Nephron progenitor cell (in vitro differentiated cells): Measurements from ENCODE around the gene SLC17A8.
"Not testable (repeated sequence)": the region's sequence is repeated elsewhere in the genome, so short reads cannot be mapped to it uniquely, and the experiment has no call there.

Experiments used
- DNase-seq: peaks from one replicate; pipeline ENCODE4 v3.0.0; 2021
- H3K27ac Mint-ChIP-seq: 2 replicates; pipeline ENCODE4 v1.8.0; 2021; ENCODE audit warnings: mild to moderate bottlenecking, moderate library complexity, mixed read lengths
- H3K27me3 Mint-ChIP-seq: 2 replicates; pipeline ENCODE4 v1.8.0; 2021; ENCODE audit warnings: mild to moderate bottlenecking, low read depth, mixed read lengths; ENCODE audit not compliant: poor library complexity
- H3K36me3 Mint-ChIP-seq: 2 replicates; pipeline ENCODE4 v1.8.0; 2021; ENCODE audit warnings: low read depth, mixed read lengths
- H3K4me1 Mint-ChIP-seq: 2 replicates; pipeline ENCODE4 v1.8.0; 2021; ENCODE audit warnings: mixed read lengths
- H3K4me3 Mint-ChIP-seq: 2 replicates; pipeline ENCODE4 v1.8.0; 2021; ENCODE audit warnings: mild to moderate bottlenecking, moderate library complexity, mixed read lengths
- H3K9me3 Mint-ChIP-seq: 2 replicates; pipeline ENCODE4 v1.8.0; 2021; ENCODE audit warnings: mild to moderate bottlenecking, moderate library complexity, mixed read lengths
- TF ChIP-seq, protein P1 (sequence below): fragments of 200-600 bp; sonication (generic); IDR thresholded peaks from 2 replicates; pipeline ENCODE4 v1.5.0; 2021; ENCODE audit warnings: antibody characterized with exemption

The SLC17A8 gene

DNA sequence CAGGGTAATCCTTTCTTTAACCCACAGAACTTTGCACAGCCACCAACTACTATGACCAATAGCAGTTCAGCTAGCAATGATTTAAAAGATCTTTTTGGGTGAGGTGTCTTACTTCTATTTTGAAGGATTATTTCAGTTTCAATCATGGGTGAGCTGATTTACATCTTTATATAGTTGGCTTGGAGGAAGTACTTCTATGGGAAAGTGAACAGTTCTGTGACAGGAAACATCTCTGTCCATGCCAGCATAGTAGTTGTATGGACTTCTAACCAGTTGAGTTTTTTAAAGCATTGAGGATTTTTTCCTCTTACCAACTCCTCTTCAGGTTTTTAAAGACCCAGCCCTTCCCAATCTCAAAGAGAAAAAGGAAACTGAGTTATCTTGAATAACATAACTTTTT lies 17.8 kb upstream of the SLC17A8 start:
- TF ChIP-seq, protein P1, sequence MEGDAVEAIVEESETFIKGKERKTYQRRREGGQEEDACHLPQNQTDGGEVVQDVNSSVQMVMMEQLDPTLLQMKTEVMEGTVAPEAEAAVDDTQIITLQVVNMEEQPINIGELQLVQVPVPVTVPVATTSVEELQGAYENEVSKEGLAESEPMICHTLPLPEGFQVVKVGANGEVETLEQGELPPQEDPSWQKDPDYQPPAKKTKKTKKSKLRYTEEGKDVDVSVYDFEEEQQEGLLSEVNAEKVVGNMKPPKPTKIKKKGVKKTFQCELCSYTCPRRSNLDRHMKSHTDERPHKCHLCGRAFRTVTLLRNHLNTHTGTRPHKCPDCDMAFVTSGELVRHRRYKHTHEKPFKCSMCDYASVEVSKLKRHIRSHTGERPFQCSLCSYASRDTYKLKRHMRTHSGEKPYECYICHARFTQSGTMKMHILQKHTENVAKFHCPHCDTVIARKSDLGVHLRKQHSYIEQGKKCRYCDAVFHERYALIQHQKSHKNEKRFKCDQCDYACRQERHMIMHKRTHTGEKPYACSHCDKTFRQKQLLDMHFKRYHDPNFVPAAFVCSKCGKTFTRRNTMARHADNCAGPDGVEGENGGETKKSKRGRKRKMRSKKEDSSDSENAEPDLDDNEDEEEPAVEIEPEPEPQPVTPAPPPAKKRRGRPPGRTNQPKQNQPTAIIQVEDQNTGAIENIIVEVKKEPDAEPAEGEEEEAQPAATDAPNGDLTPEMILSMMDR = no peak
- H3K4me3 Mint-ChIP-seq = no peak overlapping the region
- H3K27ac Mint-ChIP-seq = no peak overlapping the region
- no peaks in the 10 kb centered on the region for H3K27me3 Mint-ChIP-seq
- H3K36me3 Mint-ChIP-seq = peaks cover 50% of the 10 kb centered on the region
- no peaks in the 10 kb centered on the region for H3K4me1 Mint-ChIP-seq
- DNase-seq = no peak
- H3K9me3 Mint-ChIP-seq = peaks cover 3% of the 10 kb centered on the region

DNA sequence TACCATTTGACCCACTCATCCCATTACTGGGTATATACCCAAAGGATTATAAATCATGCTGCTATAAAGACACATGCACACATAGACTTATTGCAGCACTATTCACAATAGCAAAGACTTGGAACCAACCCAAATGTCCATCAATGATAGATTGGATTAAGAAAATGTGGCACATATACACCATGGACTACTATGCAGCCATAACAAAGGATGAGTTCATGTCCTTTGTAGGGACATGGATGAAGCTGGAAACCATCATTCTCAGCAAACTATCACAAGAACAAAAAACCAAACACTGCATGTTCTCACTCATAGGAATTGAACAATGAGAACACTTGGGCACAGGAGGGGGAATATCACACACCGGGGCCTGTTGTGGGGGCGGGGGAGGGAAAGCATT lies 14.0 kb upstream of the SLC17A8 start:
- not testable (repeated sequence) for DNase-seq, H3K27ac Mint-ChIP-seq, H3K4me1 Mint-ChIP-seq, H3K4me3 Mint-ChIP-seq, H3K27me3 Mint-ChIP-seq, H3K9me3 Mint-ChIP-seq
- peaks cover 22% of the 10 kb centered on the region for H3K36me3 Mint-ChIP-seq

DNA sequence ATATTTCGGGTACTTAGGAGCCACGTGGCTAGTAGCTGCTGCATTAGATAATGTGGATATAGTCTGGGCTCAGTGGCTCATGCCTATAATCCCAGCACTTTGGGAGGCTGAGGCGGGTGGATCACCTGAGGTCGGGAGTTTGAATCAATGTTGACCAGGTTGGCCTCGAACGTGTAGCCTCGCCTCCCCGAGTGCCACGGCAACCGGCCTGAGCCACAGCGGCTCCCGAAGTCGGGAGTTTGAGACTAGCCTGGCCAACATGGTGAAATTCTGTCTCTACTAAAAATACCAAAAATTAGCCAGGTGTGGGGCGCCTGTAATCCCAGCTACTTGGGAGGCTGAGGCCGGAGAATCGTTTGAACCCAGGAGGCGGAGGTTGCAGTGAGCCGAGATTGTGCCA lies 12.5 kb upstream of the SLC17A8 start:
- peaks cover 12% of the 10 kb centered on the region for H3K36me3 Mint-ChIP-seq
- H3K9me3 Mint-ChIP-seq, H3K27me3 Mint-ChIP-seq, DNase-seq, H3K4me3 Mint-ChIP-seq, H3K27ac Mint-ChIP-seq, H3K4me1 Mint-ChIP-seq: not testable (repeated sequence)

DNA sequence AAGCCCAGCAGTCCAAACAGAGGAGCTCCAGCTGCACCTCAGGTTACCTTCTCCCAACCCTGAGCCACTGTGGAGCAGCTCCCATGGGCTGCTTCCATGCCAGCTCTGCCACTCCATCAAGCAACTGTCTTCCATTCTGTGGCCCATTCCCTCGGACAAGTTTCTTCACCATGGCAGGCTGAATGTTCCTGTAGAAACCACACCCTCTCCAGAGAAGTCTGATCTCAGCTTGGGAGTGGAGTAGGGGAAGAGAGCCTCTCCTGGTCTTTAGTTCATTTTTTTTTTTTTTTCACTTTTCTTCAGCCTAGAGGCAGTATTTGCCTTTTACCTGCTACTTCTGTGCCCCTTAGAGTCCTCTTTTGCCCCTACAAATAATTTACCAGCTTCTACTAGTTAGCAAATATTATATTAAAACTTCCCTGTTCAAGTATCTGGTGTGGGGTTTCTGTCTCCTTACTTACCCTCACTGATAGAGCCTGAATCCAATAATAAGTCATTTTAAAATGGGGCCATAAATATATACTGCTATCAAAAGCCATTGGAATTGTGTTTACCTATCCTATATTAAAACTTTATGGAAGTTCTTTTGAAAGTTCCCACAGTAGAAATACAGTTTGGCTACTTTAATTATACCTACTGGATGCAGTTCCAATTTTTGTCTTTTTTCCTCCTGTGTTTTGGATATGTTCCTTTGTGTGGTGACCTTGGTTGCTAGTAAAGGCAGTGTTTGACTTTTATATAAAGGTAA lies 11.7 kb upstream of the SLC17A8 start:
- H3K27ac Mint-ChIP-seq = no peak overlapping the region
- H3K36me3 Mint-ChIP-seq = peaks cover 9% of the 10 kb centered on the region
- H3K9me3 Mint-ChIP-seq = peaks cover 3% of the 10 kb centered on the region
- H3K4me3 Mint-ChIP-seq = no peak overlapping the region
- TF ChIP-seq, protein P1 = no peak
- DNase-seq = no peak
- peaks cover 4% of the 10 kb centered on the region for H3K4me1 Mint-ChIP-seq
- H3K27me3 Mint-ChIP-seq = no peaks in the 10 kb centered on the region

DNA sequence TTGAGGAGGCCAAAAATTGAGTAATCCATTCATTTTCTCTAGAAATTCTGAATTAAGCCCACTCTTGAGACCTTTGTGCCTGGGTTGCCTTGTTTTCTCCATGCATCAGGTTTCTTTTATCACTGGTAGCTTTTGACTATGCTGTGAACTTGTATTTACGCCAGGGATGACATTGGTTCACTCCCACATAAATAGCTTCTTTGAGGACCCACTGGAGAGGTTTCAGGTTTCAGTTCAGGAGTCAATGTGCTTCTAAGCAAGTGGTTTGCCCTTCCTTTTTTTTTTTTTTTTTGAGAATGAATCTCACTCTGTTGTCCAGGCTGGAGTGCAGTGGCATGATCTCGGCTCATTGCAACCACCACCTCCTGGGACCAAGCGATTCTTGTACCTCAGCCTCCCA lies 10.2 kb upstream of the SLC17A8 start:
- Mint-ChIP-seq H3K9me3 (peaks cover 3% of the 10 kb centered on the region), H3K36me3 (peaks cover 9% of the 10 kb centered on the region), H3K4me1 (peaks cover 4% of the 10 kb centered on the region), H3K27me3 (no peaks in the 10 kb centered on the region), H3K4me3 (no peak overlapping the region), H3K27ac (no peak overlapping the region)
- no peak for DNase-seq
- TF ChIP-seq, protein P1 = no peak

DNA sequence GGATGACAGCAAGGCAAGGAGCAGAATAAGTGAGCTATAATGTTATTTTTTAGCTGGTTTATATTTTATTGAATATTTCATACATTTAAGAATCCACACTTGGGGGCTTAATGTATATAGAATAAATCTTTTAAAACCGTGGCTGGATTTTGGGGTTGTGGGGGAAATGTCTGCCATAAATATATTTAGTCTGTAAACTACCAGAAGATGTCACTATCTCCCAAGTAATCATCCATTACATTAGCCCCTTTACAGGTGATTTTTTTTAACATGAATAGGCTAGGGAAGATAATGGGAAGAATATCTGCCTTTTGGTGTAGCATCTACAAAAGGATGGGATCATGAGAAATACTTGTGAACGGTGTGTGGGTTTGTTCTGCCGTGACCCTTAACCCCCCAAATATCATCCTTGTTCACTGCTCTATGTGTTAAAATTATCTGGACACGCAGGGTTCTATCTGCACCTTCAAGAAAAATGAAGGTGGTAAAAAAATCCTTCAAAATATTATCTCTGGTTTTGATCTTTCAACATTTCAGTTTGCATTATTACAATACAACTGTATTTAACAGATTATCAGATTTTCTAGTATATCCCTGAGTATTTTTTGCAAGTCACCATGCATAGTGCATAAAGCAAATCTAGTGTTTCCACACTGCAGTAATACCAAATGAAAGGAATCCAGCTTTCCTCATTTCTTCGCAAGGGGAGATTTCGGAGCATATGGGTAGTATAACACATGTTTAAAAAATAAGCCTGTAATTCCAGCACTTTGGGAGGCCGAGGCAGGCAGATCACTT lies 8.0 kb upstream of the SLC17A8 start:
- H3K36me3 Mint-ChIP-seq = no peaks in the 10 kb centered on the region
- TF ChIP-seq, protein P1 = peak; percentile 37
- no peaks in the 10 kb centered on the region for H3K27me3 Mint-ChIP-seq
- no peaks in the 10 kb centered on the region for H3K9me3 Mint-ChIP-seq
- DNase-seq = no peak
- H3K4me1 Mint-ChIP-seq = peaks cover 4% of the 10 kb centered on the region
- H3K27ac Mint-ChIP-seq = no peak overlapping the region
- no peak overlapping the region for H3K4me3 Mint-ChIP-seq
